GM12878 (cell line): ENCODE data around the gene ZNF816. TPM values are rescaled to one million over a fixed set of nuclear protein-coding genes. Genes with fewer than 3 reads are reported as not detected.
A peak's percentile ranks its signal among the peaks of the same experiment; 100 is the strongest.

Source experiments
- ATAC-seq: fragments of 200-7000 bp; cut with Tn5 transposase; 3 replicates; pipeline ENCODE4 v1.9.1; 2020; ENCODE audit warnings: mild to moderate bottlenecking, moderate library complexity
- BruUV-seq: library from RNA; stranded (reverse); fragments of 400-500 nt; replicated peaks from 2 replicates; lab custom pipeline; 2021; lab: Mats Ljungman, UMichigan
- CTCF ChIA-PET: fragments of 300-600 bp; sonication (Branson Sonifier 250); formaldehyde crosslinking; extraction: SDS; loops from one replicate; lab custom pipeline; 2021; ENCODE audit warnings: inconsistent platforms; lab: Yijun Ruan, JAX
- POLR2A ChIA-PET: fragments of 350-600 bp; formaldehyde crosslinking; extraction: SDS; loops from one replicate; lab custom pipeline; 2021; ENCODE audit warnings: inconsistent platforms; lab: Charles Lee
- RAD21 ChIA-PET: fragments of 300-600 bp; sonication (Branson Sonifier 250); formaldehyde crosslinking; loops from one replicate; lab custom pipeline; 2023; ENCODE audit warnings: antibody characterized with exemption; ENCODE audit not compliant: unreplicated experiment; lab: Charles Lee
- SMC1A ChIA-PET: fragments of 300-600 bp; sonication (Branson Sonifier 250); formaldehyde crosslinking; loops from one replicate; lab custom pipeline; 2023; ENCODE audit not compliant: unreplicated experiment, uncharacterized antibody; lab: Charles Lee
- DNase-seq: peaks from one replicate; pipeline ENCODE4 v3.0.0-alpha.2; 2011; ENCODE audit warnings: low read depth, low spot score
- FAIRE-seq: peaks from 3 replicates; lab custom pipeline; 2011; peaks lifted over from hg19 to GRCh38; lab: Jason Lieb, UNC
- H2AFZ ChIP-seq: 2 replicates; pipeline ENCODE4 v1.6.0; 2011; ENCODE audit warnings: low read depth, low read length, control low read depth; ENCODE audit not compliant: control insufficient read depth
- H3K27ac ChIP-seq: 2 replicates; pipeline ENCODE4 v1.5.1; 2011; ENCODE audit warnings: control low read depth; ENCODE audit not compliant: control insufficient read depth, insufficient read depth
- H3K27me3 ChIP-seq, 2 experiments: replicated peaks in 1 of 2; 2 replicates each; pipeline versions ENCODE4 v1.6.0 to v1.6.1; 2011; ENCODE audit warnings: low read length in 1 of 2; ENCODE audit not compliant: control insufficient read depth in 2 of 2, insufficient read depth in 2 of 2
- H3K36me3 ChIP-seq, 2 experiments: 2 replicates each; pipeline ENCODE4 v1.5.1; 2011; ENCODE audit warnings: low read length in 1 of 2; ENCODE audit not compliant: control insufficient read depth in 2 of 2, insufficient read depth in 2 of 2
- H3K4me1 ChIP-seq: 2 replicates; pipeline ENCODE4 v1.6.1; 2011; ENCODE audit warnings: mild to moderate bottlenecking, low read length, moderate library complexity, mixed read lengths; ENCODE audit not compliant: control insufficient read depth, insufficient read depth
- H3K4me2 ChIP-seq: 2 replicates; pipeline ENCODE4 v1.6.0; 2011; ENCODE audit warnings: control low read depth; ENCODE audit not compliant: control insufficient read depth, insufficient read depth
- H3K4me3 ChIP-seq: fragments of 200-600 bp; sonication (generic); 2 replicates; pipeline ENCODE4 v1.5.1; 2016
- H3K79me2 ChIP-seq: 2 replicates; pipeline ENCODE4 v1.6.0; 2011; ENCODE audit warnings: low read length; ENCODE audit not compliant: control insufficient read depth, insufficient read depth
- H3K9ac ChIP-seq: 2 replicates; pipeline ENCODE4 v1.8.0; 2011; ENCODE audit warnings: low read length, control low read depth, mixed read lengths; ENCODE audit not compliant: control insufficient read depth, insufficient read depth
- H3K9me3 ChIP-seq: replicated peaks from 3 replicates; pipeline ENCODE4 v1.5.1; 2011; ENCODE audit warnings: mild to moderate bottlenecking, low read length; ENCODE audit not compliant: control insufficient read depth, insufficient read depth
- H4K20me1 ChIP-seq: 2 replicates; pipeline ENCODE4 v1.6.0; 2011; ENCODE audit not compliant: control insufficient read depth, insufficient read depth
- E2F4 ChIP-seq: IDR thresholded peaks from 2 replicates; pipeline ENCODE4 v1.6.1; 2012; ENCODE audit warnings: low read depth, low read length, improper control_type of control experiment
- MYB ChIP-seq: fragments of 150-350 bp; IDR thresholded peaks from 2 replicates; pipeline ENCODE4 v1.6.1; 2014; ENCODE audit warnings: mild to moderate bottlenecking, low read depth, low read length, borderline replicate concordance
- RELB ChIP-seq: fragments of 450-650 bp; IDR thresholded peaks from 2 replicates; pipeline ENCODE4 v1.6.1; 2017; ENCODE audit warnings: low read depth, mild to moderate bottlenecking, moderate library complexity
- WGBS: methylation state at CpG from one replicate; pipeline ENCODE4 v1.1.6; 2016; ENCODE audit warnings: low lambda C conversion rate; ENCODE audit not compliant: insufficient replicate concordance, insufficient coverage; ENCODE audit errors: missing lambda C conversion rate; 5-methylcytosine and 5-hydroxymethylcytosine counted together
- in situ Hi-C: fragments of 300-500 bp; cut with MboI; formaldehyde crosslinking; loops from 9 replicates; pipeline ENCODE4 v1.14.3; 2018; ENCODE audit warnings: mixed read lengths
- intact Hi-C: fragments of 100-400 bp; cut with micrococcal nuclease; formaldehyde crosslinking; loops from one replicate; pipeline ENCODE4 v1.14.2; 2022; ENCODE audit not compliant: unreplicated experiment
- polyA plus RNA-seq, 11 experiments: library from polyadenylated mRNA; depleted of rRNA in 4 of 11; unstranded in 6 of 11; stranded (reverse) in 5 of 11; fragments of >200 nt; fragmentation: Nextera tagmentation in 4 of 11; fragmentation: Illumina TruSeq in 1 of 11; extraction: Ambion mirVana in 4 of 11; extraction: Trizol in 1 of 11; gene quantifications; 1 replicate in 1 of 11; 2 replicates in 10 of 11; pipeline versions ENCODE4 v1.2.1 to v1.2.3, GENCODE V29; 2011 to 2016; ENCODE audit warnings: inconsistent platforms in 2 of 11, missing spikeins in 2 of 11, low read depth in 1 of 11
- total RNA-seq, 4 experiments: library from RNA; depleted of rRNA in 3 of 4; stranded (reverse); fragments of >200 nt in 3 of 4; fragmentation: Illumina TruSeq in 1 of 4; extraction: Trizol in 1 of 4; gene quantifications; 2 replicates each; pipeline versions ENCODE4 v1.2.1 to v1.2.3, GENCODE V29; 2013 to 2021

ZNF816 gene
- total and polyA plus RNA-seq, 10 of the 15 experiments (the other 5 are each of a cell fraction or from before 2014, with no cell fraction given), result 4.0 to 15.6 (median 7.5) TPM

GRCh38 chr19:52941941-52942385 lies 20.7 kb downstream of the ZNF816 start:
- H3K9ac ChIP-seq, result peak overlapping the region; percentile 84

More at GRCh38 chr19:52941941-52942385, 20.7 kb downstream of the ZNF816 start:
- Histone ChIP-seq H2AFZ (peak overlapping the region; percentile 20), H3K9me3 (no peaks in the 10 kb centered on the region; the same call in 1 of the 3 replicates), H4K20me1 (no peaks in the 10 kb centered on the region), H3K4me3 (peak overlapping the region; percentile 70), H3K4me2 (peak overlapping the region; percentile 79), H3K27ac (peak overlapping the region; percentile 77), H3K79me2 (peaks cover 4% of the 10 kb centered on the region), H3K4me1 (peaks cover 3% of the 10 kb centered on the region), H3K36me3 (peaks cover 0 to under 1% of the 10 kb centered on the region in 2 experiments; a peak in 1 of 4 replicates), H3K27me3 (no peaks in the 10 kb centered on the region)
- in situ Hi-C loops (loop anchor here (5.0 kb wide), 1 partner anchor 85 kb away; the partner anchor contains the start of gene ZNF468), intact Hi-C loops (no loop called here)
- RAD21 ChIA-PET, result no interaction called here
- 4% methylated on average over 26 of the region's 26 CpGs for WGBS
- POLR2A ChIA-PET, result interaction anchor here (0.7 kb wide), 1 partner anchor 20 kb away, joined by 4 read pairs; no protein-coding TSS in a partner anchor
- CTCF ChIA-PET, result no interaction called here
- SMC1A ChIA-PET, result no interaction called here
- TSS peak; percentile 84 for BruUV-seq
- ATAC-seq (peak; percentile 62), DNase-seq (no peak), FAIRE-seq (no peak)
- TF ChIP-seq E2F4, result peak; percentile 60; the same call in 1 of the 2 replicates
- 0 out of 2 replicates have a peak, but pooled peaks have one; percentile 11 for TF ChIP-seq RELB
- no peak for TF ChIP-seq MYB
